ENCODE results near the gene PRKD1.

The PRKD1 gene

DNA sequence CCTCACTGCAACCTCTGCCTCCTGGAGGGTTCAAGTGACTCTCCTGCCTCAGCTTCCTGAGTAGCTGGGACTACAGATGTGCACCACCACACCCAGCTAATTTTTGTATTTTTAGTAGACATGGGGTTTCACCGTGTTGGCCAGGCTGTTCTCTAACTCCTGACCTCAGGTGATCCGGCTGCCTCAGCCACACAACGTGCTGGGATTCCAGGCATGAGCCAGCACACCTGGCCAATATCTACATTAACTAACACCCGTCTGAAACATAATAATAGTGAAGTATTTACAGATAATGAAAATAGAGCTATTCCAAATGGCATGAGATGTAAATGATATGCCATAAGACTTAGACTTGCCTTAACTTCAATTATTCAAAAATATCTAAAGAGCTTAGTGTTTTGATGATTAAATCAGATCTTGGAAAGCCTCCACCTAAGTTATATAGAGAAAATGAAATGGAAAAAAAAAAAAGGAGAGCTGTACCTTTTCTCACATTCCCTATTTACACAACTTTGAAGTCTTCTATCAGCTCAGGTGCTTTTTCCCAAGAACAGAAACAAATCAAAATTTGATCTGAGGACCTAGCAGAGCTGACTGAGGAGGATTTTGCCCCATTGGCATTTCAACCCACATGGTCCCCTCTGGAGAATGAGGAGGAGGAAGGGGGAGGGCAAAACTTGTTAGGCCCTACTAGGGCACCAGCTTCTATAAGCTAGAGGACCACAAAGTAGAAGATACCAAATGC lies 309.2 kb downstream of the PRKD1 start:
- H3K4me1 Mint-ChIP-seq (ENCODE audit: low read depth), result no peaks in the 10 kb centered on the region
- no peak overlapping the region for H3K27ac Mint-ChIP-seq
- no peaks in the 10 kb centered on the region for H3K36me3 Mint-ChIP-seq (ENCODE audit: low read depth)

DNA sequence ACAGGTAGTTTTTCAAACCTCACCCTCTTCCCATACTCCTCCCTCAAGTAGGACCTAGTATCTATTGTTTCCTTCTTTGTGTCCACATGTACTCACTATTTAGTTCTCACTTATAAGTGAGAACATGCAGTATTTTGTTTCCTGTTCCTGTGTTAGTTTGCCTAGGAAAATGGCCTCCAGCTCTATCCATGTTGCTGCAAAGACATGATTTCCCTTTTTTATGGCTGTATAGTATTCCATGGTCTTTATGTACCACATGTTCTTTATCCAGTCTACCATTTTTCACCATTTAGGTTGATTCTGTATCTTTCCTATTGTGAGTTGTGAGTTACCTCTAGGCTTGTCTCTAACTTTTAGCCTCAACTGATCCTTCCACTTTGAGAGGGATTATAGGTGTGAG lies 310.7 kb downstream of the PRKD1 start:
- Mint-ChIP-seq H3K4me3 (no peak overlapping the region), H3K9me3 (peaks cover 11% of the 10 kb centered on the region), H3K27me3 (no peaks in the 10 kb centered on the region), H3K36me3 (ENCODE audit: low read depth) (no peaks in the 10 kb centered on the region), H3K27ac (no peak overlapping the region), H3K4me1 (ENCODE audit: low read depth) (no peaks in the 10 kb centered on the region)
- intact Hi-C loops (cut with micrococcal nuclease), result no loop called here

More for the DNA sequence above, 309.2 kb downstream of the PRKD1 start:
- H3K27me3 Mint-ChIP-seq, result no peaks in the 10 kb centered on the region
- H3K9me3 Mint-ChIP-seq, result peaks cover 11% of the 10 kb centered on the region
- intact Hi-C loops (cut with micrococcal nuclease), result no loop called here
- H3K4me3 Mint-ChIP-seq, result no peak overlapping the region

DNA sequence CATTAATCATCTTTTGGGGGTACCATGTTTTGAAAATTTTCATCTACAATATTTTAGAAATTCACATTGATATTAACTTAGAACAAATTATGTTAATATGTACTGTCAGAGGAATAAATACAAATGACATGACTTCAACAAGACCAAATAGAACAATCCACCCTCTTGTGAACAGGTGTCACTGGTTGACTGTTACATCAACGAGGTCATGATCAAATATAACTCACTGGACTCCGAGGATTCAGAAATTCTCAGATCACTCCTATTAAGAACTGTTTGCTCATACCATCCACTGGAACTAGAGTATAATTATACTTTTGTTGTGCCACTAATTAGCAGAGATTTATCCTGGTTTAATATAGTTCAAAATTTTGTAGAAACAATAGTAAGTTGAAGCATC lies 318.8 kb downstream of the PRKD1 start:
- H3K27ac Mint-ChIP-seq, result no peak overlapping the region
- H3K27me3 Mint-ChIP-seq, result no peaks in the 10 kb centered on the region
- no peaks in the 10 kb centered on the region for H3K4me1 Mint-ChIP-seq (ENCODE audit: low read depth)

DNA sequence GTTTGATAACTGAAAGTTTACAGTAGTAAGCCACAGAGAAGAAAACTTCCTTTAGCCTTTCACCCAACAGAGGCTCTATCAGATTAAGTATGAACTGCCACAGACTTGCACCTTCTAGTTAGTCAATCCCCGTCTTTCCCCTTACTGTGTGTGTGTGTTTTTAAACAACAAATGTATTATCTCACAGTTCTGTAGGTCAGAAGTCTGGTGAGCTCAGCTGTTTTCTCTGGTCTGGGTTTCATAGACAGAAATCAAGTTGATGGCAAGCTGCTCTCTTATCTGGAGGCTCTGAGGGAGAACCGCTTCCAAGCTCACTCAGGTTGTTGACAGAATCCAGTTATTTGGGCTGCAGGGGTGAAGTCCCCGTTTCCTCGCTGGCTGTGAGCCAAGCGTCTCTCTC lies 320.5 kb downstream of the PRKD1 start:
- H3K4me1 Mint-ChIP-seq (ENCODE audit: low read depth), result no peaks in the 10 kb centered on the region
- intact Hi-C loops (cut with micrococcal nuclease), result no loop called here
- no peak overlapping the region for H3K27ac Mint-ChIP-seq
- no peaks in the 10 kb centered on the region for H3K36me3 Mint-ChIP-seq (ENCODE audit: low read depth)
- H3K4me3 Mint-ChIP-seq, result no peak overlapping the region
- H3K27me3 Mint-ChIP-seq, result no peaks in the 10 kb centered on the region
- peaks cover 12% of the 10 kb centered on the region for H3K9me3 Mint-ChIP-seq

More for the DNA sequence above, 318.8 kb downstream of the PRKD1 start:
- intact Hi-C loops (cut with micrococcal nuclease), result no loop called here
- Mint-ChIP-seq H3K9me3 (peaks cover 12% of the 10 kb centered on the region), H3K4me3 (no peak overlapping the region), H3K36me3 (ENCODE audit: low read depth) (no peaks in the 10 kb centered on the region)

DNA sequence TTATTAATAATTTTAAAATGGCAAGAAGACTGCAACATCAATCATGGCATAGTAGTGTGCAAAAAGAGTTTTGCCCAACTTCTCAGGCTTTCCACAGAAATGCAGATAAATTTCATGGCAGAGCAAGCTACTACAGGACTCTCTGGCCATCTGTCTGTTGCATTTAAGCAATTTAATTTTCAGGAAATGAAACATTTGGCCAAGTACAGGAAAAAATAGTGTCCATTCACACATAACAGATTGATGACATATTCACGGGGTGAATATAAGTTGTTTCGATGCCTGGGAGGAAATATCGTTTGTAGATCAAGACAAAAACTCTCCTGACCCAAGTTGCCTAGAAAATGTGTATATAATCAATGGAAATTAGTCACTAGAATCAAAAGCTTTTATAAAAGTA lies 324.0 kb downstream of the PRKD1 start:
- intact Hi-C loops (cut with micrococcal nuclease), result no loop called here
- Mint-ChIP-seq H3K36me3 (ENCODE audit: low read depth) (no peaks in the 10 kb centered on the region), H3K9me3 (peaks cover 12% of the 10 kb centered on the region), H3K4me3 (no peak overlapping the region), H3K27me3 (no peaks in the 10 kb centered on the region), H3K27ac (no peak overlapping the region), H3K4me1 (ENCODE audit: low read depth) (no peaks in the 10 kb centered on the region)

DNA sequence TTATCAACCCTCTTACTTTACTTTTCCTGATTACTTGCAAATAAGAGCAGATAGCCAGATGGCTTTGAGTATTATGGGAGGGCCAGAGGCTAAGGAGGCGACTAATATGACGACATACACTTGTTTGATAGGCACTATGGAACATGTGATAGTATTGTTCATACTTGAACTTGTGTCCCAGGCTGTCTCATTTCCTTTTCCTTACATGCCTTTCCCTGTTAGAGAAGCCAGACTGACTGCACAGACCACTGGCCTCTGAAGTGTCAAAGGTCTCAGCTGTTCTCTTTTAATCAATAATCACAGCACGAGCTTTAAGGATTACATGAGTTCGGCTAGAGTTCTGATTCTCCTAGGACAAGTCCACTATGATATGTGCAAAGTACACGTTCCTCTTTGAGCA lies 326.0 kb downstream of the PRKD1 start:
- Mint-ChIP-seq H3K36me3 (ENCODE audit: low read depth) (no peaks in the 10 kb centered on the region), H3K27me3 (no peaks in the 10 kb centered on the region), H3K27ac (no peak overlapping the region), H3K4me1 (ENCODE audit: low read depth) (no peaks in the 10 kb centered on the region), H3K4me3 (no peak overlapping the region), H3K9me3 (peaks cover 12% of the 10 kb centered on the region)
- intact Hi-C loops (cut with micrococcal nuclease), result no loop called here

DNA sequence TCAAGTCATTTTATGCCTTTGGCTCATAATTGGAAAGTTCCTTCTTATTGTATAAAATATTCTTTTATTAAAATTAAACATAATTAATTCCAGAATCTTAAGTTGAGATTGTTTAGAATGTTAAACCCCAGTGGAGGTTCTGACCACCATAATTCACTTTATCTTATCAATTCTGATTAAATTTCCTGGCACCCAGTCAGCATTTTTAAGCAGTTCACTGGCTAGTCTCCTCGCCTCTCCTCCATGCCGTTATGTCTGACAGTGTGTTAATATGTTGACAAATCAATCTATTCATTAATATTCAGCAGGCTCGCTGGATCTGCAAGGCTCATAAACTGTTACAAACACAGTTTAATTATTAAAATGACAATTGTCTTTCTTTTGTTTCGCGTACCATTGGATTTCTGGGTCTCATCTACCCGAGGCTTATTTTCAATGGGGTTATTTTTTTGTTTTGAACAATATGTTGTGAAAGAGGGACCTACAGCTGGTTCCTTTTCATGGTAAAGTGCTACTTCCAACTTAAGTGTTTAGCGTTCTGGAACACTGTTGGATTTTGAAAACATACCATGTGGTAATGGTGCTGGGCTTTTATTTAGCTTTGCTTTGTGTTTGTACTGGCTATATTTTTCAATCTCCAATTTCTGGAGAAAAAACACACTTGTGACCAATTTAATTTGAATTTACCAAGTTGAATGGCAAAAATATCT lies 339.7 kb downstream of the PRKD1 start:
- no peaks in the 10 kb centered on the region for H3K9me3 Mint-ChIP-seq
- no peak overlapping the region for H3K27ac Mint-ChIP-seq
- H3K36me3 Mint-ChIP-seq (ENCODE audit: low read depth), result no peaks in the 10 kb centered on the region
- no peaks in the 10 kb centered on the region for H3K4me1 Mint-ChIP-seq (ENCODE audit: low read depth)
- intact Hi-C loops (cut with micrococcal nuclease), result no loop called here
- no peak overlapping the region for H3K4me3 Mint-ChIP-seq
- H3K27me3 Mint-ChIP-seq, result no peaks in the 10 kb centered on the region

DNA sequence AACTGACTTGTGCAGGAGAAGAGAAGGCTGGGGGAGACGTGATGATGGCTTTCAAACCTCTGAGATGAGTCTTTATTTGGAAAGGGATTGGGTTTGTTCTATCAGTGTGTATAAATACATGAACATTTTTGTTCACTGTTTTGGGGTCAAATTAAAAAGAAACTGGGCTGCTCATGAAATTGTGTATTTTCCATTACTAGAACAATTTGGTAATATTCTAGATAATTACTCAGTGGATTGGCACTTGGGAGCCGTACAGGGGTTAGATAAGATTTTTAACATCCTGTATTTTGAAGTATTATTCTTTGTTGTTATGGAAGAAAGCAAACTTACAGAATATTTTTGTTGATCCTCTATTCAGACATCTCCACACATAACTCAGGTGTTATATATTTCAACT lies 340.6 kb downstream of the PRKD1 start:
- intact Hi-C loops (cut with micrococcal nuclease), result no loop called here
- Mint-ChIP-seq H3K27me3 (no peaks in the 10 kb centered on the region), H3K4me3 (no peak overlapping the region), H3K9me3 (no peaks in the 10 kb centered on the region), H3K4me1 (ENCODE audit: low read depth) (no peaks in the 10 kb centered on the region), H3K36me3 (ENCODE audit: low read depth) (no peaks in the 10 kb centered on the region), H3K27ac (no peak overlapping the region)

DNA sequence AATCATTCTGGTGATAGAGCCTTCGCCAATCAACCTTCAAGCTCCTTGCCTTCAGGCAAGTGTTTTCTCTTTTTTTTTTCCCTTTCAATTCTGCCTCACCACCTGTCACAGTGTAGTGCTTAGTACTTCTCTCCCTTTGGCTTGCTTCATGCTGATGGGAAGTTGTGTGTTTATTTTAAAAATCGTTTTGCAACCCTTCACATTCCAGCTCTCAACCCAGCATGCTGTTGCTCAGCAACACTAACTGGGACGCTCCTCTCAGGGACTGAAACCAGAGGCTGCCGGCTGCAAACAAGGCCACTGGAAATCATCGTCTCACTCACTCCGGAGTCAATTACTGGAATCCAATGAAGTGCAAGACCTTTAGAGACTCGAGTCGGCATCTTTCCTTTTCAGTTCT lies 342.7 kb downstream of the PRKD1 start:
- Mint-ChIP-seq H3K4me3 (no peak overlapping the region), H3K4me1 (ENCODE audit: low read depth) (no peaks in the 10 kb centered on the region), H3K27ac (no peak overlapping the region), H3K9me3 (no peaks in the 10 kb centered on the region), H3K36me3 (ENCODE audit: low read depth) (no peaks in the 10 kb centered on the region), H3K27me3 (no peaks in the 10 kb centered on the region)
- intact Hi-C loops (cut with micrococcal nuclease), result no loop called here

DNA sequence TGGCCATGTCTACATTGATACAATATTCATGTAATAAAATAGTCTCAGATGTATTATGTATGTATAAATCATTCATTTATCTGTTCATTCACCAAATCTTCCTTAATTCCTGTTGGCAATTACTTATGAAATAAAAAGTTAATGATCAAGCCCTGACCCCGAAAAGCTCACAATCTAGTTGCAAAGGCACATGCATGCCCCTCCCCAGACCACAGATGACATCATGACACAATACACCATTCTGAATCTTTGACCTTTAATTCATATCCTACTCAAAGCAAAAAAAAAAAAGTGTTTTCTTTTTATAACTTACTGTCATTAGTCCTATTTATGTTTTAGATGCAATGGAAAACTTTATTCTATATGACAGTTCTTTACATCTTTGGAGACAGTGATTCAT lies 346.9 kb downstream of the PRKD1 start:
- H3K9me3 Mint-ChIP-seq, result no peaks in the 10 kb centered on the region
- no peak overlapping the region for H3K27ac Mint-ChIP-seq
- intact Hi-C loops (cut with micrococcal nuclease), result no loop called here
- no peaks in the 10 kb centered on the region for H3K36me3 Mint-ChIP-seq (ENCODE audit: low read depth)
- H3K4me3 Mint-ChIP-seq, result no peak overlapping the region
- no peaks in the 10 kb centered on the region for H3K4me1 Mint-ChIP-seq (ENCODE audit: low read depth)
- H3K27me3 Mint-ChIP-seq, result no peaks in the 10 kb centered on the region

DNA sequence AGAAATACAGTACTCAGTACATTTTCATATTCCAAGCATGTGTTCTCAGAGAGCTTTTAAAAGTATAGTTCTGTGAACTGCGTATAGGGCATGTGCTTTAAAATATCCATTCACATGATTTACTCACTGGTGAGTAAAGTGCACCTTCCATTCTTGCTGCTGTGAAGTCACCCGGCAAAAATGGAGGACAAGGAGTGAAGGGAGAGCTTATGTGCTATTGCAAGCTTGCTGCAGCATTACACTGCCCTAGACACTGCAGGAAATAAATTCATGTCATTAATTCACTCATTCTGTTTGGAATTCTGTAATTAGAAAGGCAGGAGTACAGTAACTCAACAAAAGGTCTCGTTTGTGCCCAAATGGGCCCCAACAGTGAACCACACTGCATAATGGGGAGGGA lies 347.8 kb downstream of the PRKD1 start:
- intact Hi-C loops (cut with micrococcal nuclease), result no loop called here
- no peaks in the 10 kb centered on the region for H3K4me1 Mint-ChIP-seq (ENCODE audit: low read depth)
- no peak overlapping the region for H3K4me3 Mint-ChIP-seq
- no peaks in the 10 kb centered on the region for H3K36me3 Mint-ChIP-seq (ENCODE audit: low read depth)
- H3K27ac Mint-ChIP-seq, result no peak overlapping the region
- H3K9me3 Mint-ChIP-seq, result no peaks in the 10 kb centered on the region
- no peaks in the 10 kb centered on the region for H3K27me3 Mint-ChIP-seq

DNA sequence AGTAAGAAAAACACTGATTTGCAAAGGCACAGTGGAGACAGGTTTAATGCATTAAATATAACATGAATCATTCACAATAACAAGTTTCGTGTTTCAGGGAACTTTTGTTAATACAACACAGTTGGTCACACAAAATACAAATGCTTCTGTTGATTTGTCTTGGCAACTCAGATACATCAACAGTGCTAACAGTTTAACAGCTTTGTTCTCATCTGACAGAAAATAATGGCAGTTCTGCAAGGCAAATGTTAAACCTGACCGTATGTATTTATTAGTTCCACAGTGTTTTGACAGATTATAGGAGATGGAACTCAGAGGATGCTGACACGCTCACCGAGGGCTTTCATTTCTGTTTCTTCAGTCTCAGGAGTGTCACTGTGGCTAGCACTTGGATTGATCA lies 350.7 kb downstream of the PRKD1 start:
- H3K4me1 Mint-ChIP-seq (ENCODE audit: low read depth), result no peaks in the 10 kb centered on the region

DNA sequence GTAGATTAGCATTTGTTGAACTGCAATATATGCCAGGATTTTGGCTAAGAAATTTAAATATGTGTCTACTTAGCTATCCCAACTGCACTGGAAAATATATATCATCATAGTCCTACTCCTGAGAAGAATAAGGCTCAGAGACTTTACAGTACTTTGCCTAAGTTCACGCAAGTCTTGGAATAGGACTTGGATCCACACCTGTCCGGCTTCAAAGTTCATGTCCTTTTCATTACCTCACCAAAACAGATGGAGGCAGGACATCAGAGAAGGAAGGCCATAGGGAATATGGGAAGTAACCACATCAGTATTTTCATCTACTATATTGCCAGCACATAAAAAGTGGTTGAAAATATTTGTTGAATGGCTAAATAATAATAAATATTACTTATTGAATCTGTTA lies 358.5 kb downstream of the PRKD1 start:
- H3K9me3 Mint-ChIP-seq, result peaks cover 8% of the 10 kb centered on the region
- no peaks in the 10 kb centered on the region for H3K36me3 Mint-ChIP-seq (ENCODE audit: low read depth)
- no peak overlapping the region for H3K4me3 Mint-ChIP-seq
- intact Hi-C loops (cut with micrococcal nuclease), result no loop called here
- H3K27me3 Mint-ChIP-seq, result no peaks in the 10 kb centered on the region
- H3K4me1 Mint-ChIP-seq (ENCODE audit: low read depth), result no peaks in the 10 kb centered on the region
- no peak overlapping the region for H3K27ac Mint-ChIP-seq

More for the DNA sequence above, 350.7 kb downstream of the PRKD1 start:
- H3K27me3 Mint-ChIP-seq, result no peaks in the 10 kb centered on the region
- no peaks in the 10 kb centered on the region for H3K36me3 Mint-ChIP-seq (ENCODE audit: low read depth)
- H3K27ac Mint-ChIP-seq, result no peak overlapping the region
- intact Hi-C loops (cut with micrococcal nuclease), result no loop called here
- H3K4me3 Mint-ChIP-seq, result no peak overlapping the region
- no peaks in the 10 kb centered on the region for H3K9me3 Mint-ChIP-seq

DNA sequence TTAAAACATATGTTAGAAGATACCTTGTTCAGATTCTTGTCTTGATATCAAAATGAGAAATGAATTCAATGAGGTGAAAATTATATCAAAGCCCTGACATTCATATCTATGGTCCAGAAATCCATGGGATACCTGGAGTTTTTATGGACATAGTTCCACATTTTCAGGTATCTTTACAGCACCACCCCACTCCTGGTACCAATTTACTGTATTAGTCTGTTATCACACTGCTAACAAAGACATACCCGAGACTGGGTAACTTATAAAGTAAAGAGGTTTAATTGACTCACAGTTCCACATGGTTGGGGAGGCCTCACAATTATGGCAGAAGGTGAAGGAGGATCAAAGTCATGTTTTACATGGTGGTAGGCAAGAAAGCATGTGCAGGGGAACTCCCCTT lies 361.5 kb downstream of the PRKD1 start:
- H3K27ac Mint-ChIP-seq, result no peak overlapping the region
- no peaks in the 10 kb centered on the region for H3K36me3 Mint-ChIP-seq (ENCODE audit: low read depth)
- no peaks in the 10 kb centered on the region for H3K27me3 Mint-ChIP-seq
- H3K4me3 Mint-ChIP-seq, result no peak overlapping the region
- H3K4me1 Mint-ChIP-seq (ENCODE audit: low read depth), result no peaks in the 10 kb centered on the region
- peaks cover 8% of the 10 kb centered on the region for H3K9me3 Mint-ChIP-seq
- intact Hi-C loops (cut with micrococcal nuclease), result no loop called here

DNA sequence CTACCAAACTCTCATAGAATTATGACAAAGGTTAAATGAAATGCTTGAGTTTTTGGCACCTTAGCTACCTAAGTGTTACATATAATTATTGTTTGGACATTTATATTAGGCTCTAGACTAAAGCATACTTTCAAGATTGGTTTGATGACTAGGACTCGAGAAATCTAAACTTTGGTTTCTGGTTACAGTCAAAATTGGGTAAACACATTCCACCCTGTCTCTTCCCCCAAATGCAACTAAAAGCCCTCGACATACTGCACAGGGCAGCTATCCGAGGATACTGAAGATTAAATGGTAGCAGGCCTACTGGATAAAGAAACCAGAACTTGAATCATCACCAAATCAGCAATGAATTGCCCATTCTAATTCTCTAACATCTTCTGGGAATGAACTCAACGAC lies 369.1 kb downstream of the PRKD1 start:
- intact Hi-C loops (cut with micrococcal nuclease), result no loop called here
- H3K36me3 Mint-ChIP-seq (ENCODE audit: low read depth), result no peaks in the 10 kb centered on the region
- H3K9me3 Mint-ChIP-seq, result no peaks in the 10 kb centered on the region
- no peak overlapping the region for H3K27ac Mint-ChIP-seq
- no peaks in the 10 kb centered on the region for H3K4me1 Mint-ChIP-seq (ENCODE audit: low read depth)
- H3K4me3 Mint-ChIP-seq, result no peak overlapping the region
- no peaks in the 10 kb centered on the region for H3K27me3 Mint-ChIP-seq

Data from dendritic cell treated with granulocyte-macrophage colony-stimulating factor and Interleukin-4, amounts not matched to agents 40 ng/mL and 50 ng/mL, for 4 days (primary cell).